GM12891 (cell line): ENCODE results near the gene KIAA1958.
"Not testable (repeated sequence)": the region's sequence is repeated elsewhere in the genome, so short reads cannot be mapped to it uniquely, and the experiment has no call there.

Experiments
- DNase-seq: peaks from one replicate; pipeline ENCODE4 v3.0.0; 2011; ENCODE audit warnings: low spot score; ENCODE audit not compliant: insufficient read length
- FAIRE-seq: peaks from 2 replicates; lab custom pipeline; 2011; peaks lifted over from hg19 to GRCh38; lab: Jason Lieb, UNC
- PAX5 ChIP-seq: IDR thresholded peaks from 2 replicates; pipeline ENCODE4 v1.6.1; 2011; ENCODE audit warnings: low read length, moderate library complexity, mild to moderate bottlenecking; ENCODE audit not compliant: insufficient read depth, severe bottlenecking
- POLR2A ChIP-seq: IDR thresholded peaks from 2 replicates; pipeline ENCODE4 v1.6.1; 2011; ENCODE audit warnings: low read depth, low read length, control low read depth
- POLR2AphosphoS5 ChIP-seq: IDR thresholded peaks from 2 replicates; pipeline ENCODE4 v1.6.1; 2011; ENCODE audit warnings: low read depth, low read length, control low read depth
- POU2F2 ChIP-seq: IDR thresholded peaks from 2 replicates; pipeline ENCODE4 v1.6.1; 2011; ENCODE audit warnings: low read depth, mild to moderate bottlenecking, control low read depth, low read length, moderate library complexity
- SPI1 ChIP-seq: IDR thresholded peaks from 2 replicates; pipeline ENCODE4 v1.6.1; 2011; ENCODE audit warnings: low read depth, low read length, control low read depth
- TAF1 ChIP-seq: IDR thresholded peaks from 2 replicates; pipeline ENCODE4 v1.6.1; 2011; ENCODE audit warnings: low read depth, low read length, control low read depth

KIAA1958 gene

DNA sequence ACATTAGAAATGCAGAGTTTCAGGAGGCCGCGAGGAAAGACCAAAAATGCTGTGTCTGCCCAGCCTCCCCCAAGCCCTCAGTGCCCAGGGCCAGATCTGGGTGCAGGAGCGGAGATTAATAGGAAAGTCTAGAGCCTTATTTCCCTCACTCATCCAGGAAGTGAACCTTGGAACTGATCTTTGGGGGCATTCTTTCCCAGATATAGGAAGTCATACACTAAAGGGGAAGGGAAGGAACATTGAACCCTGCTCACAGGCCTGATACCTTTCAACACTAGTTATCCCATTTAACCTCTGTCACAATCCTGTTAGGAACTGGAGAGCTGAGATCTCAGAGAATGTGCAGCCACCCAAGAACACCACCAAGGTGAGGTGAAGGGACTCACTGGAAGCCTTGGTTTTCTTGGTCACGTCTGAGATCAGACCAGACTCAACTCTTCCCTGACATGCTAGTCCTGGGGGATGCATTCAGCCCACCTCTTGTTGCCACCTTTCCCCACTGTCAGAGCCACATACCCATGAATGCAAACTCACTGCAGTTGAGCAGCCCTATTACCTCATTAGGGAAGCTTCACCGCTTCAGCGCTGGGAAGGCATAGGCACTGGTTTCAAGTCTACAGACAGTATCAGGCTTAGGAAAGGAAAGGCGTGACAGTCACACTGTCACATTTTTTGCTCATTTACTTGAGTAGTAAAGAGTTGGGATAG lies 95.0 kb downstream of the KIAA1958 start:
- DNase-seq: no peak
- FAIRE-seq: no peak
- TF ChIP-seq PAX5: no peak
- TF ChIP-seq SPI1: no peak
- TF ChIP-seq POLR2A: no peak
- TF ChIP-seq POLR2AphosphoS5: no peak
- no peak for TF ChIP-seq TAF1
- no peak for TF ChIP-seq POU2F2

DNA sequence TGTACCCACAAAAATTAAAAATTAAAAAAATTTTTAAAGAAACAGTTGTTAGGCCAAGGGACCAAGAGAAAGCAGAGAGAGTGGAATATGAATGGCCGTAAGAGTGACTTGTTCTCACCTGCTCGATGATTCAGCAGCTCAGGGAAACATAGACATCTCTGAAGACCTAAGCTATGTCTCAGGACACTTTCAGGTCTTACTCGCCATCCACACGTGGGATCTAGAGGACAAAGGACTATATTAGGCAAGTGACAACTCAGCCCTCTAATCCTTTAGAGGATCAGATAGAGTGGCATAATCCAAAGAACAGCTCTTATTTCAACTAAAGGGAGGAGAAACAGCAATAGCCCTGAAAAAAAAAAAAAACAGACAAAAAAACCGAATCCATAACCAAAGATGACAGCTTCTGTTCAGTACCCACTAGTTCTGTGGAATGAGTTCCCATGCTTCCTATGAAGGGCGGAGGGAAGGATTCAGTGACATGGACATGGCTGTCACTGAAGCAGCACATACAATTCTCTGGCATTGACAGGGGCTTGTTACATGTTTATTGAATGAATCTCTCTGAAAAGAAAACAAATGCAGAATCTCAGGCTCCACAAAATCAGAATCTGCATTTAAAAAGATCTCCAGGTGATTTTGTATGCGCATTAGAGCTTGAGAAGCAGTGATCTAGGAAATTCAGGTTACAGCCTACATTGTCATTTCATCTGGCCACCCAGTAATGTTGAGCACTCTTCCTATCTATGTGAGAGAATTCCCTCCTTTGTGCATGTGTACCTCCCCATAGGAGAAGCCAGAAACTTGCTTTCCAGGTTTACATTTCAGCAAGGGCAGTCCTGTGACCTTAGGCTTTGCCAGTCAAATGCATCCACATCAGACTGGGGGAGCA lies 96.0 kb downstream of the KIAA1958 start:
- no peak for TF ChIP-seq POLR2AphosphoS5
- TF ChIP-seq SPI1: no peak
- TF ChIP-seq POLR2A: no peak
- TF ChIP-seq PAX5: no peak
- no peak for TF ChIP-seq POU2F2
- TF ChIP-seq TAF1: no peak
- no peak for FAIRE-seq
- no peak for DNase-seq

- TF ChIP-seq POLR2A: no peak
- no peak for TF ChIP-seq PAX5
- TF ChIP-seq SPI1: no peak
- TF ChIP-seq POU2F2: no peak
- no peak for TF ChIP-seq TAF1
- TF ChIP-seq POLR2AphosphoS5: no peak
- FAIRE-seq: no peak
- DNase-seq: no peak
Observed at GRCh38 chr9:112586599-112587155, 100.0 kb downstream of the KIAA1958 start.

GRCh38 chr9:112591875-112592274 lies 105.2 kb downstream of the KIAA1958 start:
- FAIRE-seq, DNase-seq: not testable (repeated sequence)

GRCh38 chr9:112599732-112600131 lies 113.1 kb downstream of the KIAA1958 start:
- TF ChIP-seq POLR2A (no peak), POLR2AphosphoS5 (no peak), TAF1 (no peak), PAX5 (no peak), SPI1 (no peak), POU2F2 (no peak)
- no peak for FAIRE-seq
- no peak for DNase-seq

DNA sequence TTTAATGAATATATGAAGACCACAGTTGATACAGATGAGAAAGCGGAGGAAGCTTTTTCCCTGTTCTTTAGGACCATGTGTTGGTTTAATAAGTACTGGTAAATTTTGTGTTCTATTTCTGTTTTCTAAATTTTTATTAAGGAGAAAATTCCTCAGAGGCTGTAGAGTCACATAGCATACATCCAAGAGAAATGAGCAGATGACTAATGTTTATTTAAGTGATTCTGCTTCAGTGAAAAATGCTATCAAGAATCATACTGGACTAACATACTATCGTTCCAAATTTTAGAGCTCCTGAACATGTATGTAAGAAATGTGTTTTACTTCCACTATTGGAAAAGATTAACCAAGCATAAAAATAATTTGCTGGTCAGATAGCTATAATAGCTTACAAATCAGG lies 115.0 kb downstream of the KIAA1958 start:
- no peak for FAIRE-seq
- TF ChIP-seq POLR2AphosphoS5 (no peak), POLR2A (no peak)
- DNase-seq: no peak

DNA sequence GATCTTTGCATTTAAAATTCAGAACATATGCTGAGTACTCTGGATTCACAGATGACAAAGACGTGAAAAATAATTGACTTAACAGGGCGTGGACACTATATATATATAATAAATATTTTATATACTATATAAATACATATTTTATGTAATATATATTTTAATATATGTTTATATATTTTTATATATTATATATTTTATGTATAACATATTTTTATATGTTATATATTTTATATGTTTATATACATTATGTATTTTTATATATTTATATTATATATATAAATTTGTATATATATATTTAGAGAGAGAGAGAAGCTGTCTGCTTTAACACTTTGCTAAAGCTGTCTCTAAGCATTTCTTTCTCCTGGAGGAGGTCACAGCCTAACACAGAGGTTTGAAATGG lies 118.2 kb downstream of the KIAA1958 start:
- DNase-seq: no peak
- no peak for TF ChIP-seq TAF1
- no peak for TF ChIP-seq PAX5
- no peak for TF ChIP-seq POU2F2
- no peak for TF ChIP-seq POLR2A
- TF ChIP-seq SPI1: no peak
- TF ChIP-seq POLR2AphosphoS5: no peak
- FAIRE-seq: no peak

DNA sequence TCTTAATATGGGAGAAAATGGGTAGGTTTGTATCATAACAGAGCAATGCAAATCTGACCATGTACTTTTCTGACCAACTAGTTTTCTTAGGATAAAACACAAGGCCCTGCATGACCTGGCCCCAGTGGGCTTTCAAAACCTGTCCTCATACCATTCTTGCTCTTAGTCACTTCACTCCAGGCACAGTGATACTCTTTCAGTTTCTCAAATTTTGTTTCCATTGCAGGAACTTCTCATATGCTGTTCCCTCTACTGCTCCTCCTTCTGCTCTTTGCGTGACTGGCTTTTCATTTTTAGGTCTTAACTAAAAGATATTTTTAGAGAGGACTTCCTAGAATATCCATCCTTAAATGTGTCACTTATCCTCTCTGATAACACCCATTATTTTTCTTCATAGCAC lies 118.9 kb downstream of the KIAA1958 start:
- no peak for FAIRE-seq
- TF ChIP-seq SPI1 (peak; percentile 19; the same call in 1 of the 2 replicates), POU2F2 (no peak)
- no peak for DNase-seq

- no peak for DNase-seq
- FAIRE-seq: peak; percentile 89
- TF ChIP-seq TAF1 (no peak), POU2F2 (no peak), PAX5 (no peak), SPI1 (no peak), POLR2A (no peak), POLR2AphosphoS5 (no peak)
Observed at GRCh38 chr9:112605963-112606699, 119.5 kb downstream of the KIAA1958 start.

GRCh38 chr9:112608851-112609250 lies 122.2 kb downstream of the KIAA1958 start:
- no peak for FAIRE-seq
- TF ChIP-seq POLR2A: no peak
- TF ChIP-seq POLR2AphosphoS5: no peak
- TF ChIP-seq TAF1: no peak
- TF ChIP-seq SPI1: no peak
- no peak for TF ChIP-seq PAX5

More at GRCh38 chr9:112608851-112609250, 122.2 kb downstream of the KIAA1958 start:
- DNase-seq: no peak
